H9 (cell line): ENCODE results near the gene SRBD1. TPM values are rescaled to one million over a fixed set of nuclear protein-coding genes. Genes with fewer than 3 reads are reported as not detected.

Experiments
- DNase-seq: peaks from one replicate; pipeline ENCODE4 v3.0.0-alpha.2; 2017
- H2AFZ ChIP-seq: one replicate; pipeline ENCODE4 v1.6.1; 2013; ENCODE audit warnings: mild to moderate bottlenecking, low read length, control low read depth, moderate library complexity
- H2AK5ac ChIP-seq: 2 replicates; pipeline ENCODE4 v1.6.1; 2013; ENCODE audit warnings: low read length, control low read depth, mixed read lengths; ENCODE audit not compliant: insufficient read length
- H2BK120ac ChIP-seq: one replicate; pipeline ENCODE4 v1.6.1; 2013; ENCODE audit warnings: low read depth, mild to moderate bottlenecking, low read length, control low read depth, inconsistent platforms; ENCODE audit not compliant: poor library complexity, severe bottlenecking
- H2BK12ac ChIP-seq: 2 replicates; pipeline ENCODE4 v1.6.1; 2013; ENCODE audit warnings: low read length, control low read depth, mixed read lengths, low read depth; ENCODE audit not compliant: insufficient read length
- H2BK15ac ChIP-seq: 2 replicates; pipeline ENCODE4 v1.6.1; 2013; ENCODE audit warnings: low read depth, low read length, control low read depth
- H2BK20ac ChIP-seq: one replicate; pipeline ENCODE4 v1.6.1; 2013; ENCODE audit warnings: low read depth, mild to moderate bottlenecking, low read length, control low read depth, inconsistent platforms; ENCODE audit not compliant: poor library complexity, severe bottlenecking
- H2BK5ac ChIP-seq: 2 replicates; pipeline ENCODE4 v1.6.1; 2013; ENCODE audit warnings: low read length, control low read depth, mixed read lengths; ENCODE audit not compliant: insufficient read length
- H3K14ac ChIP-seq: 2 replicates; pipeline ENCODE4 v1.6.1; 2013; ENCODE audit warnings: low read length, control low read depth; ENCODE audit not compliant: insufficient read depth
- H3K18ac ChIP-seq: 2 replicates; pipeline ENCODE4 v1.6.1; 2013; ENCODE audit warnings: low read depth, mild to moderate bottlenecking, mixed read lengths, low read length, control low read depth; ENCODE audit not compliant: insufficient read length
- H3K23ac ChIP-seq: 2 replicates; pipeline ENCODE4 v1.6.1; 2013; ENCODE audit warnings: low read length, control low read depth, mixed read lengths, low read depth; ENCODE audit not compliant: insufficient read length
- H3K23me2 ChIP-seq: 2 replicates; pipeline ENCODE4 v1.6.1; 2013; ENCODE audit warnings: low read depth, mild to moderate bottlenecking, mixed read lengths, low read length, control low read depth; ENCODE audit not compliant: insufficient read length, poor library complexity, severe bottlenecking
- H3K27ac ChIP-seq: 2 replicates; pipeline ENCODE4 v1.5.1; 2013; ENCODE audit warnings: low read length, control low read depth, mixed read lengths, low read depth; ENCODE audit not compliant: insufficient read length
- H3K27me3 ChIP-seq: 2 replicates; pipeline ENCODE4 v1.6.1; 2013; ENCODE audit warnings: low read length, control low read depth, inconsistent platforms; ENCODE audit not compliant: insufficient read depth
- H3K4ac ChIP-seq: 2 replicates; pipeline ENCODE4 v1.6.1; 2013; ENCODE audit warnings: low read depth, mild to moderate bottlenecking, control low read depth, inconsistent platforms, low read length, moderate library complexity
- H3K4me1 ChIP-seq: 2 replicates; pipeline ENCODE4 v1.6.1; 2013; ENCODE audit warnings: low read length, control low read depth, inconsistent platforms; ENCODE audit not compliant: insufficient read depth
- H3K4me2 ChIP-seq: 2 replicates; pipeline ENCODE4 v1.6.1; 2013; ENCODE audit warnings: low read length, control low read depth, mixed read lengths; ENCODE audit not compliant: insufficient read length, insufficient read depth
- H3K56ac ChIP-seq: 2 replicates; pipeline ENCODE4 v1.6.1; 2013; ENCODE audit warnings: low read depth, mild to moderate bottlenecking, mixed read lengths, low read length, control low read depth; ENCODE audit not compliant: insufficient read length
- H3K79me1 ChIP-seq: 2 replicates; pipeline ENCODE4 v1.6.1; 2013; ENCODE audit warnings: low read depth, mild to moderate bottlenecking, moderate library complexity, low read length, control low read depth, inconsistent platforms; ENCODE audit not compliant: insufficient read depth, poor library complexity, severe bottlenecking
- H3K79me2 ChIP-seq: 2 replicates; pipeline ENCODE4 v1.6.1; 2013; ENCODE audit warnings: low read length, control low read depth, inconsistent platforms; ENCODE audit not compliant: insufficient read depth
- H3K9ac ChIP-seq: 2 replicates; pipeline ENCODE4 v1.6.1; 2013; ENCODE audit warnings: low read length, control low read depth, mixed read lengths; ENCODE audit not compliant: insufficient read length; ENCODE audit errors: extremely low read depth
- H3K9me3 ChIP-seq: one replicate; pipeline ENCODE4 v1.6.1; 2013; ENCODE audit warnings: low read depth, low read length, inconsistent platforms; ENCODE audit not compliant: control insufficient read depth
- H3T11ph ChIP-seq: one replicate; pipeline ENCODE4 v1.6.1; 2013; ENCODE audit warnings: mild to moderate bottlenecking, low read length, control low read depth, inconsistent platforms
- H4K20me1 ChIP-seq: one replicate; pipeline ENCODE4 v1.6.1; 2013; ENCODE audit not compliant: control insufficient read depth, insufficient read length, insufficient read depth
- H4K5ac ChIP-seq: 2 replicates; pipeline ENCODE4 v1.6.1; 2013; ENCODE audit warnings: low read depth, mild to moderate bottlenecking, mixed read lengths, low read length, control low read depth; ENCODE audit not compliant: insufficient read length
- H4K8ac ChIP-seq: replicated peaks from 2 replicates; pipeline ENCODE4 v1.6.1; 2013; ENCODE audit warnings: low read length, control low read depth, mixed read lengths, low read depth; ENCODE audit not compliant: insufficient read length
- H4K91ac ChIP-seq: 2 replicates; pipeline ENCODE4 v1.6.1; 2013; ENCODE audit warnings: low read depth, mild to moderate bottlenecking, moderate library complexity, mixed read lengths, low read length, control low read depth; ENCODE audit not compliant: insufficient read length
- H3K27ac Mint-ChIP-seq, 3 experiments: 2 replicates in 2 of 3; 3 replicates in 1 of 3; pipeline ENCODE4 v1.8.0; 2020 to 2021; ENCODE audit warnings: mixed read lengths in 3 of 3, mild to moderate bottlenecking in 1 of 3, moderate library complexity in 1 of 3
- H3K27me3 Mint-ChIP-seq: 2 replicates; pipeline ENCODE4 v1.8.0; 2021; ENCODE audit warnings: low read depth, mild to moderate bottlenecking, moderate library complexity, mixed read lengths
- H3K36me3 Mint-ChIP-seq, 3 experiments: 2 replicates in 2 of 3; 3 replicates in 1 of 3; pipeline ENCODE4 v1.8.0; 2020 to 2021; ENCODE audit warnings: low read depth in 3 of 3, mixed read lengths in 3 of 3; ENCODE audit not compliant: insufficient read depth in 1 of 3
- H3K4me1 Mint-ChIP-seq, 2 experiments: 2 replicates each; pipeline ENCODE4 v1.8.0; 2020; ENCODE audit warnings: mixed read lengths in 2 of 2
- H3K4me3 Mint-ChIP-seq, 2 experiments: 2 replicates in 1 of 2; 3 replicates in 1 of 2; pipeline ENCODE4 v1.8.0; 2020 to 2021; ENCODE audit warnings: mild to moderate bottlenecking in 2 of 2, mixed read lengths in 2 of 2, moderate library complexity in 1 of 2
- H3K9me3 Mint-ChIP-seq, 2 experiments: 2 replicates in 1 of 2; 3 replicates in 1 of 2; pipeline ENCODE4 v1.8.0; 2020; ENCODE audit warnings: mild to moderate bottlenecking in 2 of 2, mixed read lengths in 2 of 2, moderate library complexity in 1 of 2
- whole genome bisulfite sequencing: extraction: QIAGEN DNeasy Blood & Tissue Kit; methylation state at CpG from one replicate; pipeline ENCODE4 v1.1.7; 2013; ENCODE audit warnings: missing lambda C conversion rate, low lambda C conversion rate, mixed read lengths; ENCODE audit not compliant: insufficient read length; ENCODE audit errors: extremely low coverage; 5-methylcytosine and 5-hydroxymethylcytosine counted together
- total RNA-seq: library from RNA; stranded (reverse); gene quantifications from 2 replicates; pipeline ENCODE4 v1.2.1, GENCODE V29; 2021
- TF ChIP-seq, protein P1 (sequence below): fragments of 200-600 bp; sonication (generic); conservative IDR thresholded peaks from 3 replicates; pipeline ENCODE4 v1.8.0; 2021; ENCODE audit warnings: antibody characterized with exemption, mild to moderate bottlenecking

SRBD1 gene
- total RNA-seq, 1 experiment from 2014 or later: 18.3 TPM

DNA sequence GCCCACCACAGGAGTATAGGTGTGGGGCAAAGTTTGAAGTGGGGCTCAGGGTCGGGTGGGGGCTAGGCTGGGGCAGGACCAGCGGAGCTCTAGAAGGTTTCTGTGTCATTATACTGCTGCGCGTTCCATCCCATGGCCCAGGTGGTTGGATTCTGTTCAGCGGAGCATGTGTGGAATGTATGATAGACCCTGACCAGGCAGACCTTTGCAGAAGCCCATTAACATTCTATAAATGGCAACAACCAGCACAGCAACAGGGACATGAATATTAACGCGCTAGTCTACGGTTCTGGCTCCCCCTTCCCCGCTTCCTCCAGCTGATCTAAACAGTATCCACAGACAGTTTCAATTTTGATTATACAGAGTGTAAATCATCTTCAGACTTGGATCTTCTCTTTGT lies 36.3 kb upstream of the SRBD1 start:
- no peak overlapping the region for H2BK12ac ChIP-seq
- no peaks in the 10 kb centered on the region for H3K9me3 ChIP-seq
- TF ChIP-seq, protein P1, sequence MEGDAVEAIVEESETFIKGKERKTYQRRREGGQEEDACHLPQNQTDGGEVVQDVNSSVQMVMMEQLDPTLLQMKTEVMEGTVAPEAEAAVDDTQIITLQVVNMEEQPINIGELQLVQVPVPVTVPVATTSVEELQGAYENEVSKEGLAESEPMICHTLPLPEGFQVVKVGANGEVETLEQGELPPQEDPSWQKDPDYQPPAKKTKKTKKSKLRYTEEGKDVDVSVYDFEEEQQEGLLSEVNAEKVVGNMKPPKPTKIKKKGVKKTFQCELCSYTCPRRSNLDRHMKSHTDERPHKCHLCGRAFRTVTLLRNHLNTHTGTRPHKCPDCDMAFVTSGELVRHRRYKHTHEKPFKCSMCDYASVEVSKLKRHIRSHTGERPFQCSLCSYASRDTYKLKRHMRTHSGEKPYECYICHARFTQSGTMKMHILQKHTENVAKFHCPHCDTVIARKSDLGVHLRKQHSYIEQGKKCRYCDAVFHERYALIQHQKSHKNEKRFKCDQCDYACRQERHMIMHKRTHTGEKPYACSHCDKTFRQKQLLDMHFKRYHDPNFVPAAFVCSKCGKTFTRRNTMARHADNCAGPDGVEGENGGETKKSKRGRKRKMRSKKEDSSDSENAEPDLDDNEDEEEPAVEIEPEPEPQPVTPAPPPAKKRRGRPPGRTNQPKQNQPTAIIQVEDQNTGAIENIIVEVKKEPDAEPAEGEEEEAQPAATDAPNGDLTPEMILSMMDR: no peak
- Mint-ChIP-seq H3K27me3 (peaks cover 87% of the 10 kb centered on the region), H3K9me3 (no peaks in the 10 kb centered on the region; a peak in 1 of 5 replicates), H3K4me3 (no peak overlapping the region), H3K27ac (no peak overlapping the region), H3K4me1 (peaks cover 15 to 21% of the 10 kb centered on the region in 2 experiments), H3K36me3 (no peaks in the 10 kb centered on the region; a peak in 1 of 7 replicates)
- no peaks in the 10 kb centered on the region for H3K4me1 ChIP-seq
- H3K27me3 ChIP-seq: peaks cover 28% of the 10 kb centered on the region
- H3K18ac ChIP-seq: no peak overlapping the region
- H3T11ph ChIP-seq: no peak overlapping the region
- DNase-seq: no peak
- peaks cover 3% of the 10 kb centered on the region for H4K20me1 ChIP-seq
- H3K4me2 ChIP-seq: no peak overlapping the region
- no peak overlapping the region for H2BK120ac ChIP-seq
- H4K5ac ChIP-seq: no peak overlapping the region
- H3K27ac ChIP-seq: no peak overlapping the region
- H2AK5ac ChIP-seq: no peak overlapping the region
- no peak overlapping the region for H2BK5ac ChIP-seq
- H2BK15ac ChIP-seq: no peak overlapping the region
- H3K23me2 ChIP-seq: peaks cover 24% of the 10 kb centered on the region
- H4K8ac ChIP-seq: no peak overlapping the region
- H3K56ac ChIP-seq: no peak overlapping the region
- H4K91ac ChIP-seq: no peak overlapping the region
- no CpG with 5 or more reads among the region's 9 CpGs for WGBS
- no peak overlapping the region for H3K14ac ChIP-seq
- no peak overlapping the region for H3K23ac ChIP-seq
- no peak overlapping the region for H2BK20ac ChIP-seq
- H3K9ac ChIP-seq: no peak overlapping the region
- no peak overlapping the region for H2AFZ ChIP-seq
- no peaks in the 10 kb centered on the region for H3K79me1 ChIP-seq
- H3K4ac ChIP-seq: no peak overlapping the region
- no peaks in the 10 kb centered on the region for H3K79me2 ChIP-seq
